Astrocyte (in vitro differentiated cells and primary cell): ENCODE measurements around the gene COL18A1. TPM values are rescaled to one million over a fixed set of nuclear protein-coding genes. Genes with fewer than 3 reads are reported as not detected.

Experiments used
- DNase-seq: peaks from one replicate; pipeline ENCODE4 v3.0.0-alpha.2; 2010; ENCODE audit warnings: low read depth
- FAIRE-seq: peaks from 2 replicates; lab custom pipeline; 2011; peaks lifted over from hg19 to GRCh38; lab: Jason Lieb, UNC
- H2AFZ ChIP-seq: 2 replicates; pipeline ENCODE4 v1.6.0; 2012; ENCODE audit warnings: low read depth, low read length, inconsistent platforms
- H3K27ac ChIP-seq: 2 replicates; pipeline ENCODE4 v1.5.1; 2011; ENCODE audit warnings: low read depth, low read length, inconsistent platforms
- H3K27me3 ChIP-seq: 2 replicates; pipeline ENCODE4 v1.6.0; 2011; ENCODE audit warnings: low read length, inconsistent platforms; ENCODE audit not compliant: insufficient read depth
- H3K36me3 ChIP-seq: 2 replicates; pipeline ENCODE4 v1.5.1; 2011; ENCODE audit warnings: low read length, inconsistent platforms; ENCODE audit not compliant: insufficient read depth
- H3K4me1 ChIP-seq: 2 replicates; pipeline ENCODE4 v1.5.1; 2011; ENCODE audit warnings: low read length, inconsistent platforms; ENCODE audit not compliant: insufficient read depth
- H3K4me2 ChIP-seq: 2 replicates; pipeline ENCODE4 v1.6.0; 2012; ENCODE audit warnings: low read length, inconsistent platforms
- H3K4me3 ChIP-seq: 2 replicates; pipeline ENCODE4 v1.5.1; 2011; ENCODE audit warnings: low read depth, mild to moderate bottlenecking, low read length, inconsistent platforms; ENCODE audit not compliant: insufficient read depth
- H3K79me2 ChIP-seq: 2 replicates; pipeline ENCODE4 v1.6.0; 2012; ENCODE audit warnings: mild to moderate bottlenecking, low read length, inconsistent platforms; ENCODE audit not compliant: insufficient read depth
- H3K9ac ChIP-seq: 2 replicates; pipeline ENCODE4 v1.6.0; 2012; ENCODE audit warnings: mild to moderate bottlenecking, low read length, inconsistent platforms
- H3K9me3 ChIP-seq: 2 replicates; pipeline ENCODE4 v1.5.1; 2012; ENCODE audit warnings: low read depth, mild to moderate bottlenecking, low read length, inconsistent platforms; ENCODE audit not compliant: insufficient read depth
- H4K20me1 ChIP-seq: 2 replicates; pipeline ENCODE4 v1.6.0; 2012; ENCODE audit warnings: low read length, inconsistent platforms; ENCODE audit not compliant: insufficient read depth
- H3K27ac Mint-ChIP-seq: one replicate; pipeline ENCODE4 v1.8.0; 2021; ENCODE audit warnings: mild to moderate bottlenecking, mixed read lengths; ENCODE audit not compliant: unreplicated experiment
- H3K27me3 Mint-ChIP-seq: one replicate; pipeline ENCODE4 v1.8.0; 2021; ENCODE audit warnings: low read depth, mixed read lengths; ENCODE audit not compliant: unreplicated experiment
- H3K36me3 Mint-ChIP-seq: one replicate; pipeline ENCODE4 v1.8.0; 2021; ENCODE audit warnings: low read depth, mixed read lengths; ENCODE audit not compliant: unreplicated experiment
- H3K4me1 Mint-ChIP-seq: one replicate; pipeline ENCODE4 v1.8.0; 2021; ENCODE audit warnings: low read depth, mixed read lengths; ENCODE audit not compliant: unreplicated experiment
- H3K4me3 Mint-ChIP-seq: one replicate; pipeline ENCODE4 v1.8.0; 2021; ENCODE audit warnings: mild to moderate bottlenecking, moderate library complexity, mixed read lengths; ENCODE audit not compliant: unreplicated experiment
- H3K9me3 Mint-ChIP-seq: one replicate; pipeline ENCODE4 v1.8.0; 2021; ENCODE audit warnings: mild to moderate bottlenecking, mixed read lengths; ENCODE audit not compliant: unreplicated experiment
- CTCF ChIP-seq: IDR thresholded peaks from 2 replicates; pipeline ENCODE4 v1.5.1; 2011; ENCODE audit warnings: low read depth, mild to moderate bottlenecking, inconsistent platforms, low read length, moderate library complexity; ENCODE audit not compliant: insufficient read depth
- EZH2 ChIP-seq: IDR thresholded peaks from 2 replicates; pipeline ENCODE4 v1.6.1; 2012; ENCODE audit warnings: mild to moderate bottlenecking, low read length, inconsistent platforms; ENCODE audit not compliant: insufficient read depth
- total RNA-seq: library from RNA; stranded (reverse); gene quantifications from 2 replicates; pipeline ENCODE4 v1.2.1, GENCODE V29; 2021

Gene COL18A1
- total RNA-seq, 1 donor from 2014 or later, result 616 TPM

DNA sequence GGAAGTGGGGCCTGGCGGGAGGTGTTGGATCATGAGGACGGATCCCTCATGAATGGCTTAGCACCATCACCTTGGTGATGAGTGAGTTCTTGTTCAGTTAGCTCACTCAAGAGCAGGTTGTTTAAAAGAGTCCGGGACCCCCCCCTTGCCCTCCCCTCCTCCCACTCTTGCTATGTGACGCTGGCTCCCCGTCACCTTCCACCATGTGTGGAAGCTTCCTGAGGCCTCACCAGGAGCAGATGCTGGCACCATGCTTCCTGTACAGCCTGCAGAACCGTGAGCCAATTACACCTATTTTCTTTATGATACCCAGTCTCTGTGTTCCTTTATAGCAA lies 140.2 kb downstream of the COL18A1 start:
- FAIRE-seq, result no peak
- Histone ChIP-seq H3K4me1 (peaks cover 8% of the 10 kb centered on the region), H3K27ac (no peak overlapping the region), H3K9me3 (no peaks in the 10 kb centered on the region), H3K27me3 (no peaks in the 10 kb centered on the region), H3K4me3 (no peak overlapping the region), H4K20me1 (peaks cover 8% of the 10 kb centered on the region), H3K4me2 (no peak overlapping the region), H3K79me2 (peaks cover 14% of the 10 kb centered on the region), H2AFZ (no peak overlapping the region), H3K36me3 (no peaks in the 10 kb centered on the region), H3K9ac (no peak overlapping the region)
- H3K9me3 Mint-ChIP-seq, result no peaks in the 10 kb centered on the region
- H3K4me3 Mint-ChIP-seq, result no peak overlapping the region
- TF ChIP-seq CTCF (no peak), EZH2 (no peak)
- H3K27me3 Mint-ChIP-seq, result peaks cover 12% of the 10 kb centered on the region
- H3K4me1 Mint-ChIP-seq, result no peaks in the 10 kb centered on the region
- H3K27ac Mint-ChIP-seq, result no peak overlapping the region
- DNase-seq, result no peak
- H3K36me3 Mint-ChIP-seq, result no peaks in the 10 kb centered on the region

GRCh38 chr21:45545691-45546531 lies 140.9 kb downstream of the COL18A1 start:
- Mint-ChIP-seq H3K27ac (no peak overlapping the region), H3K9me3 (no peaks in the 10 kb centered on the region), H3K27me3 (peaks cover 12% of the 10 kb centered on the region), H3K4me3 (no peak overlapping the region), H3K4me1 (peaks cover 4% of the 10 kb centered on the region), H3K36me3 (no peaks in the 10 kb centered on the region)
- H3K9me3 ChIP-seq, result no peaks in the 10 kb centered on the region
- no peak overlapping the region for H3K9ac ChIP-seq
- H3K36me3 ChIP-seq, result no peaks in the 10 kb centered on the region
- no peak for TF ChIP-seq CTCF
- no peak for TF ChIP-seq EZH2
- no peak overlapping the region for H3K27ac ChIP-seq
- peaks cover 4% of the 10 kb centered on the region for H4K20me1 ChIP-seq
- H3K4me2 ChIP-seq, result no peak overlapping the region
- no peak overlapping the region for H3K4me3 ChIP-seq
- peaks cover 7% of the 10 kb centered on the region for H3K79me2 ChIP-seq
- H3K27me3 ChIP-seq, result no peaks in the 10 kb centered on the region
- peaks cover 8% of the 10 kb centered on the region for H3K4me1 ChIP-seq
- DNase-seq (no peak), FAIRE-seq (no peak)
- H2AFZ ChIP-seq, result no peak overlapping the region
